ENCODE measurements around the gene GPAT2.
"Not testable (repeated sequence)": the region's sequence is repeated elsewhere in the genome, so short reads cannot be mapped to it uniquely, and the experiment has no call there.

DNA sequence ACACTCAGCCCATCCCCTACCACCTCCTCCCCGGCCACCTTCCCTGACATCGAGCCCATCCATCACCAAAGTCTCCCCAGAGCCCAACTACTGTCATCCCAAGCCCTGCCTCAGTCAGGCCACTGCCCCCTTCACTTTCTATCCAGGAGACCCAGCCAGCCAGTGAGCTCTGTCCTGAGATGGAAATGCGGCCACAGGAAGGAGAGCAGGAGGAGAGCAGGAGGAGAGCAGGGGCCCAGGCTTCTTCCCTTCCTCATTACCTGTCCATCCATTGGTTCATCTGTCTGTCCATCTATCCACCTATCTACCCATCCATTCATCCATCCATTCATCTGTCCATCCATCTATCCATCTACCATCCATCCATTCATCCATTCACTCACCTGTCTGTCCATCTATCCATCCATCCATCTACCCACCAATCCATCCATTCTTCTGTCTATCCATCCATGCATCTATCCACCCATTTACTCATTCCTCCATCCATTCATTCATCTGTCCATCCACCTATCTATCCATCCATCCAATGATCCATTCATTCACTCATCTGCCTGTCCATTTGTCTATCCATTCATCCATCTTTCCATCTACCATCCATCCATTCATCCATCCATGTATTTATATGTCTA is 29.4 kb upstream of the GPAT2 start:
- TF ChIP-seq, protein P1, sequence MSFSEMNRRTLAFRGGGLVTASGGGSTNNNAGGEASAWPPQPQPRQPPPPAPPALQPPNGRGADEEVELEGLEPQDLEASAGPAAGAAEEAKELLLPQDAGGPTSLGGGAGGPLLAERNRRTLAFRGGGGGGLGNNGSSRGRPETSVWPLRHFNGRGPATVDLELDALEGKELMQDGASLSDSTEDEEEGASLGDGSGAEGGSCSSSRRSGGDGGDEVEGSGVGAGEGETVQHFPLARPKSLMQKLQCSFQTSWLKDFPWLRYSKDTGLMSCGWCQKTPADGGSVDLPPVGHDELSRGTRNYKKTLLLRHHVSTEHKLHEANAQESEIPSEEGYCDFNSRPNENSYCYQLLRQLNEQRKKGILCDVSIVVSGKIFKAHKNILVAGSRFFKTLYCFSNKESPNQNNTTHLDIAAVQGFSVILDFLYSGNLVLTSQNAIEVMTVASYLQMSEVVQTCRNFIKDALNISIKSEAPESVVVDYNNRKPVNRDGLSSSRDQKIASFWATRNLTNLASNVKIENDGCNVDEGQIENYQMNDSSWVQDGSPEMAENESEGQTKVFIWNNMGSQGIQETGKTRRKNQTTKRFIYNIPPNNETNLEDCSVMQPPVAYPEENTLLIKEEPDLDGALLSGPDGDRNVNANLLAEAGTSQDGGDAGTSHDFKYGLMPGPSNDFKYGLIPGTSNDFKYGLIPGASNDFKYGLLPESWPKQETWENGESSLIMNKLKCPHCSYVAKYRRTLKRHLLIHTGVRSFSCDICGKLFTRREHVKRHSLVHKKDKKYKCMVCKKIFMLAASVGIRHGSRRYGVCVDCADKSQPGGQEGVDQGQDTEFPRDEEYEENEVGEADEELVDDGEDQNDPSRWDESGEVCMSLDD (CRISPR knock-in tag; IDR thresholded peaks at IDR 0.05; ENCODE audit: borderline replicate concordance) = not testable (repeated sequence)
- not testable (repeated sequence) for TF ChIP-seq RFX1 (IDR thresholded peaks at IDR 0.05); ZNF337 (CRISPR knock-in tag; IDR thresholded peaks at IDR 0.05; ENCODE audit: borderline replicate concordance, low read depth)
- TF ChIP-seq, protein P2, sequence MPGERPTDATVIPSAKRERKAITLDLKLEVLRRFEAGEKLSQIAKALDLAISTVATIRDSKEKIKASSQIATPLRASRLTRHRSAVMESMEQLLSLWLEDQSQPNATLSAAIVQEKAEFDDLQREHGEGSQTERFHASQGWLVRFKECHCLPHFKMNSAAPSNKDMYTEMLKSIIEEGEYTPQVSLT (CRISPR knock-in tag; IDR thresholded peaks at IDR 0.05; ENCODE audit: borderline replicate concordance, low read depth) = not testable (repeated sequence)

All from HepG2 (cell line).